Measurements from ENCODE around the gene CHD6. TPM values are rescaled to one million over a fixed set of nuclear protein-coding genes. Genes with fewer than 3 reads are reported as not detected.

Gene CHD6
- total RNA-seq, 1 experiment from 2014 or later, result 46.7 TPM

GRCh38 chr20:41462372-41463161, 155.6 kb downstream of the CHD6 start:
- intact Hi-C loops (cut with micrococcal nuclease; ENCODE audit: unreplicated experiment), result no loop called here
- Histone ChIP-seq H3K27ac (ENCODE audit: low read depth, low read length, poor library complexity, severe bottlenecking) (no peak overlapping the region), H3K36me3 (ENCODE audit: insufficient read depth, low read length, poor library complexity, severe bottlenecking) (peaks cover 7% of the 10 kb centered on the region), H3K9me3 (ENCODE audit: low read depth, low read length, poor library complexity, severe bottlenecking) (peaks cover 5% of the 10 kb centered on the region), H3K27me3 (replicated peaks; ENCODE audit: insufficient read depth, low read depth, low read length, poor library complexity) (no peaks in the 10 kb centered on the region), H3K4me3 (ENCODE audit: low read depth, low read length, poor library complexity, severe bottlenecking) (no peak overlapping the region), H3K4me1 (ENCODE audit: insufficient read depth, low read length, poor library complexity, severe bottlenecking) (peaks cover 4% of the 10 kb centered on the region)
- POLR2A ChIA-PET (ENCODE audit: low non-redundant PET), result no interaction called here
- no TSS peak for BruUV-seq (replicated peaks)
- TF ChIP-seq, protein P1, sequence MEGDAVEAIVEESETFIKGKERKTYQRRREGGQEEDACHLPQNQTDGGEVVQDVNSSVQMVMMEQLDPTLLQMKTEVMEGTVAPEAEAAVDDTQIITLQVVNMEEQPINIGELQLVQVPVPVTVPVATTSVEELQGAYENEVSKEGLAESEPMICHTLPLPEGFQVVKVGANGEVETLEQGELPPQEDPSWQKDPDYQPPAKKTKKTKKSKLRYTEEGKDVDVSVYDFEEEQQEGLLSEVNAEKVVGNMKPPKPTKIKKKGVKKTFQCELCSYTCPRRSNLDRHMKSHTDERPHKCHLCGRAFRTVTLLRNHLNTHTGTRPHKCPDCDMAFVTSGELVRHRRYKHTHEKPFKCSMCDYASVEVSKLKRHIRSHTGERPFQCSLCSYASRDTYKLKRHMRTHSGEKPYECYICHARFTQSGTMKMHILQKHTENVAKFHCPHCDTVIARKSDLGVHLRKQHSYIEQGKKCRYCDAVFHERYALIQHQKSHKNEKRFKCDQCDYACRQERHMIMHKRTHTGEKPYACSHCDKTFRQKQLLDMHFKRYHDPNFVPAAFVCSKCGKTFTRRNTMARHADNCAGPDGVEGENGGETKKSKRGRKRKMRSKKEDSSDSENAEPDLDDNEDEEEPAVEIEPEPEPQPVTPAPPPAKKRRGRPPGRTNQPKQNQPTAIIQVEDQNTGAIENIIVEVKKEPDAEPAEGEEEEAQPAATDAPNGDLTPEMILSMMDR (conservative IDR thresholded peaks at IDR 0.05; ENCODE audit: low read depth, low read length), result no peak
- TF ChIP-seq EZH2 (IDR thresholded peaks at IDR 0.05; ENCODE audit: borderline replicate concordance, low read depth, low read length, poor library complexity, severe bottlenecking), result no peak
- DNase-seq (ENCODE audit: low spot score), result no peak
- CTCF ChIA-PET, result no interaction called here

DNA sequence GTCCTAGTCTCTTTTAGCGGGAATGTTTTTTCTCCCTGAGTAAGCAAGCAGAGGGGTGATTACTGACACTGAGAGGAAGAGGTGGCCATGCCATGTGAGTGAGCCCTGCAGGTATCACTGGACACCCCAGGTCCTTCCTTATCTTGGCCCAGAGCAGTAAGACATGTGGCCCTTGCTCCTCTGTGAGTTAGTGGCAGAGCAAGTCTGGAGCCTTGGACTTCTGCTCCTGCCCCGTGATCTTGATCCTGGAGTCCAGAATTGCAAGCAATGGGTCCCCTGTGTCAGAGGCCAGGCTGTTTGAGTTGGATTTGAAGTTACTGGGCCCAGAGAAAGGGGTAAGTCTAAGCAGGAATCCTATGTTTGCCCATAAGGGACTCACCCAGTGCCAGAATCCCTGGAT, 159.4 kb downstream of the CHD6 start:
- TF ChIP-seq, protein P1 (conservative IDR thresholded peaks at IDR 0.05; ENCODE audit: low read depth, low read length), result no peak
- TF ChIP-seq EZH2 (IDR thresholded peaks at IDR 0.05; ENCODE audit: borderline replicate concordance, low read depth, low read length, poor library complexity, severe bottlenecking), result no peak
- Histone ChIP-seq H3K4me3 (ENCODE audit: low read depth, low read length, poor library complexity, severe bottlenecking) (no peak overlapping the region), H3K36me3 (ENCODE audit: insufficient read depth, low read length, poor library complexity, severe bottlenecking) (peaks cover 17% of the 10 kb centered on the region), H3K4me1 (ENCODE audit: insufficient read depth, low read length, poor library complexity, severe bottlenecking) (peaks cover 30% of the 10 kb centered on the region), H3K27ac (ENCODE audit: low read depth, low read length, poor library complexity, severe bottlenecking) (no peak overlapping the region), H3K9me3 (ENCODE audit: low read depth, low read length, poor library complexity, severe bottlenecking) (no peaks in the 10 kb centered on the region), H3K27me3 (replicated peaks; ENCODE audit: insufficient read depth, low read depth, low read length, poor library complexity) (no peaks in the 10 kb centered on the region)
- CTCF ChIA-PET, result no interaction called here
- no TSS peak for BruUV-seq (replicated peaks)
- POLR2A ChIA-PET (ENCODE audit: low non-redundant PET), result no interaction called here
- intact Hi-C loops (cut with micrococcal nuclease; ENCODE audit: unreplicated experiment), result no loop called here
- DNase-seq (ENCODE audit: low spot score), result no peak

GRCh38 chr20:41457173-41457857, 160.9 kb downstream of the CHD6 start:
- ChIA-PET CTCF (no interaction called here), POLR2A (ENCODE audit: low non-redundant PET) (interaction anchor here (0.5 kb wide), 1 partner anchor 89 kb away, joined by 3 read pairs; no protein-coding TSS in a partner anchor)
- H3K27ac ChIP-seq (ENCODE audit: low read depth, low read length, poor library complexity, severe bottlenecking), result peak overlapping the region; percentile 76
- no peaks in the 10 kb centered on the region for H3K27me3 ChIP-seq (replicated peaks; ENCODE audit: insufficient read depth, low read depth, low read length, poor library complexity)
- no peaks in the 10 kb centered on the region for H3K9me3 ChIP-seq (ENCODE audit: low read depth, low read length, poor library complexity, severe bottlenecking)
- no peak overlapping the region for H3K4me3 ChIP-seq (ENCODE audit: low read depth, low read length, poor library complexity, severe bottlenecking)
- H3K4me1 ChIP-seq (ENCODE audit: insufficient read depth, low read length, poor library complexity, severe bottlenecking), result peaks cover 30% of the 10 kb centered on the region
- no peak for TF ChIP-seq EZH2 (IDR thresholded peaks at IDR 0.05; ENCODE audit: borderline replicate concordance, low read depth, low read length, poor library complexity, severe bottlenecking)
- intact Hi-C loops (cut with micrococcal nuclease; ENCODE audit: unreplicated experiment), result no loop called here
- H3K36me3 ChIP-seq (ENCODE audit: insufficient read depth, low read length, poor library complexity, severe bottlenecking), result peaks cover 28% of the 10 kb centered on the region
- BruUV-seq (replicated peaks), result no TSS peak
- DNase-seq (ENCODE audit: low spot score), result peak; percentile 15

Data from A673 (cell line).